Stimulated activated CD4-positive, alpha-beta T cell treated with anti-CD3 and anti-CD28 coated beads, Interleukin-12 subunit alpha, Interleukin-12 subunit beta, amount 100 ng/mL, for 48 hours (primary cell): ENCODE measurements around the gene SEZ6.

Experiments
- DNase-seq, 3 donors: peaks; one replicate each; pipeline ENCODE4 v3.0.0-alpha.2; 2020; ENCODE audit warnings: low read depth in 2 of 3, low spot score in 1 of 3

Gene SEZ6

DNA sequence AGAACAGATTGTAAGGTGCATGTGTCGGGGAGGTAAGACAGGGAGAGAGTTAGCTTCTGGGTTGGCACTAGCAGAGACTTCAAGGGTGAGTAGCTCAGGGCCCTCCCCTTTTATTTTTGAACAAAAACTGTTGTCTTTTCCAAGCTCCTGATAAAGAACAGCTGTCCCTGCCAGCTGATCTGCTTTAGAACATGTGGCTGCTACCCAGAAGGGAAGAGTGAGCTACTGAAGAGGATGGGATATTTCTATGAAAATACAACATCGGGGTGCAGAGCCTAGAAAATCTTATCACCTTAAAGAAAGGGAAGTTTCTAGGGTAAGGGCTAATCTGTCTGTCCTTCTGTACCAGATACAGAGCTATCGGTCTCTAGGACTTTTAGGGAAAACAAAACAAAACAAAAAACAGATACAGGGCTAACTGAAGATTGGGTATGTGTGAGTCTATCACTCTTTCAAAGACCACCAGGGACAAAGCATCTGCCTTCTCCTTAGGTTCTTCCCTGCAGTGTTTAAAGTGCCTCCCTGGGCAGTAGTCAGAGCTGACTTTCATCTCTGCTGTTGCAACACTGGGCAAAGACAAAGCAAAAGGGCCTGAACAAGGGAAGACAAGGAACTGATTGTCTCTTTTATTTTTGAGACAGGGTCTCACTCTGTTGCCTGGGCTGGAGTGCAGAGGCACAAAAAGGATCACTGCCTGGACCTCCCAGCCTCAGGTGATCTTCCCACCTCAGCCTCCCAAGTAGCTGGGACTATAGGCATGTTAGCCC, 97.9 kb downstream of the SEZ6 start:
- DNase-seq, result no peak

DNA sequence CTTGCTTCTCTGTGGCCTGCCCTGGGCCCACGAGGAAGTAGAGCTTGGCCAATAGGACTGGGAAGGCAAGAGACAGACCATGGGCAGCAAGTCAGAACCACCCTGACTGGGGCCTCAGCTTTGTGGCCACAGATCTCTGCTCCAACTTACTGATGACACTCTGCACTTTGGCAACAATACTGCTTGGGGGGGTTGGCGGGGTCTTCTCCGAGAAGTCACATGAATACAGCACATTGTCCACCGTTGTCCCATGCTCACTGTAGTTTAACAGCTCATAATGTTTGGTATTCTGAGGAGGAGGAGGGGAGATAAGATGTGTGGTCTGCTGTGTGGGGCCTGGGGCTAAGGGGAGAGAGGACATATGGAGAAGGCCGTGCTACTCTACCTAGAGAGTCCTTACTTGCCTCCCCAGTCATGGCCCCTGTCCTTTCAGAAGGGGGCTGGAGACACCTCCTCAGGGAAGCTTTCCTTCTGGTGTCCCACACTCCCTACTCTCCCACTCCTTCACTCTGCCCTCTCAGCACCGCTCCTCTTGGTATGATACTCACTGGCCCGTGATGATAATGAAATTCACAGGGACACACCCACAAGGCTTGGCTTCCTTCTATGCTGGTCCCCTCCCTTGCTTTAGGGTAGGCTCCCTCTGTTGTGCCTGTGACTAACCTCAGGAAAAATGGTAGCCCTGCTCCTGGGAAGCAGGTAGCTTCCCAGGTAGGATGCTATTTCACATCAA, 99.0 kb downstream of the SEZ6 start:
- no peak for DNase-seq

- no peak for DNase-seq
These were observed 99.6 kb downstream of the SEZ6 start for GRCh38 chr17:28906276-28906675.
